ENCODE results near the gene CEL. TPM values are rescaled to one million over a fixed set of nuclear protein-coding genes. Genes with fewer than 3 reads are reported as not detected.

Gene CEL
- total RNA-seq, 2 experiments from 2014 or later = 2.9 to 3.0 TPM

GRCh38 chr9:133041958-133042357 lies 19.8 kb upstream of the CEL start:
- Mint-ChIP-seq H3K4me1 (ENCODE audit: low read depth) (peaks cover 11% of the 10 kb centered on the region), H3K36me3 (ENCODE audit: low read depth) (peaks cover 31% of the 10 kb centered on the region), H3K4me3 (no peak overlapping the region), H3K27me3 (no peaks in the 10 kb centered on the region), H3K9me3 (no peaks in the 10 kb centered on the region), H3K27ac (no peak overlapping the region)
- POLR2A ChIA-PET = no interaction called here
- intact Hi-C loops (cut with micrococcal nuclease) = loop anchor here (2.0 kb wide), 1 partner anchor 103 kb away; no protein-coding TSS in a partner anchor
- DNase-seq (no peak), ATAC-seq (no peak)
- CTCF ChIA-PET = interaction anchor here (0.8 to 2.8 kb wide), 5 partner anchors 9 to 139 kb away, joined by 3 to 14 read pairs (median 8); no protein-coding TSS in a partner anchor
- TF ChIP-seq CTCF (IDR thresholded peaks at IDR 0.05) = no peak

GRCh38 chr9:133042676-133043075 lies 19.1 kb upstream of the CEL start:
- Mint-ChIP-seq H3K27me3 (no peaks in the 10 kb centered on the region), H3K4me3 (no peak overlapping the region), H3K27ac (no peak overlapping the region), H3K9me3 (no peaks in the 10 kb centered on the region), H3K4me1 (ENCODE audit: low read depth) (peaks cover 11% of the 10 kb centered on the region), H3K36me3 (ENCODE audit: low read depth) (peaks cover 33% of the 10 kb centered on the region)
- CTCF ChIA-PET = interaction anchor here (0.8 to 2.8 kb wide), 6 partner anchors 10 to 138 kb away, joined by 3 to 8 read pairs (median 6); no protein-coding TSS in a partner anchor
- DNase-seq (no peak), ATAC-seq (no peak)
- no peak for TF ChIP-seq CTCF (IDR thresholded peaks at IDR 0.05)
- POLR2A ChIA-PET = no interaction called here
- intact Hi-C loops (cut with micrococcal nuclease) = no loop called here

DNA sequence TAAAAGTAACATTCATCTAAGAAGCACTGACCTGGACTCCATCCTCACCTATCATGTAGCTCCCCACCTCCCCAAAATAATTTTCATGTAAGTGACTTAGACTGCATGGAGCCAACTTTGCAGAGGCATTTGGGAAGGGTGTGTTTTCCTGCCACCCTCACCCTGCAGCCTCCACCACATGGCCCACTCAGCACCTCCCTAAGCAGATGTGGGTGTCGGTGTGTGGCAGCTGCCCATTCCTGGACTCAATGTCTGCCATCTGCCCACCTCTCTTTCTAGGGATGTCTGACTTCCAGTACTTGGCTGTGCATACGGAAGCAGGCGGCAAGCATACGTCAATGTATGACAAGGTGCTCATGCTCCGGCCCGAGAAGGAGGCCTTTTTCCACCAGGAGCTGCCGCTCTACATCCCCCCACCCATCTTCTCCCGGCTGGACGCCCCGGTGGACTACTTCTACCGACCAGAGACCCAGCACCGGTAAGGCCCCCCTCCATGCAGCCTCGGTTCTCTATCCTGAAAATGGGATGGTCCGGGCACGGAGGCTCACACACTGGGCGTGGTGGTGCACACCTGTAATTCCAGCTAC lies 18.2 kb upstream of the CEL start:
- peaks cover 32% of the 10 kb centered on the region for H3K36me3 Mint-ChIP-seq (ENCODE audit: low read depth)
- H3K27ac Mint-ChIP-seq = no peak overlapping the region
- ATAC-seq = no peak

DNA sequence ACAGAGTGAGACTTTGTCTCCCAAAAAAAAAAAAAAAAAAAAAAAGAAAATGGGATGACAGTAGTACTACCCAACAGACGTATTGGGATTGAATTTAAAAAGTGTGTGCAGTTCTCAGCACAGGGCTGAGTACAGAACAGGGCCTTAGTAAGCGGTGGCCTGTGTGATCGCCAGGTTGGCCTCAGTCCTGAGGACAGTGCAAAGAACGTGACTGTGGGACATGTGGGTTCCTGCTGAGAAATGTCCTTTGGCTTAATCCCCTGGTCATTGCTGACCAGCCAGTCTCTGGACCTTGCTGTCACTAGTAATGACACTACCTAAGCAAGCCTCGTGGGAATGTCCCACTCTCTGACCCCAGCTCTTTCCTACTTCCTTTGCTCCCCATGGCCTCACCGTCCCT lies 17.7 kb upstream of the CEL start:
- Mint-ChIP-seq H3K36me3 (ENCODE audit: low read depth) (peaks cover 30% of the 10 kb centered on the region), H3K27ac (peak overlapping the region; percentile 23), H3K4me3 (no peak overlapping the region), H3K9me3 (no peaks in the 10 kb centered on the region), H3K4me1 (ENCODE audit: low read depth) (peaks cover 7% of the 10 kb centered on the region), H3K27me3 (no peaks in the 10 kb centered on the region)
- CTCF ChIA-PET = interaction anchor here (0.8 to 1.9 kb wide), 2 partner anchors 100 kb away, joined by 3 to 6 read pairs; no protein-coding TSS in a partner anchor
- TF ChIP-seq CTCF (IDR thresholded peaks at IDR 0.05) = no peak
- intact Hi-C loops (cut with micrococcal nuclease) = no loop called here
- POLR2A ChIA-PET = no interaction called here
- no peak for DNase-seq
- ATAC-seq = no peak

More for the DNA sequence above, 18.2 kb upstream of the CEL start:
- Mint-ChIP-seq H3K4me3 (no peak overlapping the region), H3K4me1 (ENCODE audit: low read depth) (peaks cover 7% of the 10 kb centered on the region), H3K9me3 (no peaks in the 10 kb centered on the region), H3K27me3 (no peaks in the 10 kb centered on the region)
- TF ChIP-seq CTCF (IDR thresholded peaks at IDR 0.05) = no peak
- no peak for DNase-seq
- intact Hi-C loops (cut with micrococcal nuclease) = no loop called here
- ChIA-PET POLR2A (interaction anchor here (0.6 kb wide), 1 partner anchor 121 kb away, joined by 3 read pairs; no protein-coding TSS in a partner anchor), CTCF (interaction anchor here (1.6 to 2.8 kb wide), 3 partner anchors 11 to 101 kb away, joined by 6 to 8 read pairs (median 8); no protein-coding TSS in a partner anchor)

DNA sequence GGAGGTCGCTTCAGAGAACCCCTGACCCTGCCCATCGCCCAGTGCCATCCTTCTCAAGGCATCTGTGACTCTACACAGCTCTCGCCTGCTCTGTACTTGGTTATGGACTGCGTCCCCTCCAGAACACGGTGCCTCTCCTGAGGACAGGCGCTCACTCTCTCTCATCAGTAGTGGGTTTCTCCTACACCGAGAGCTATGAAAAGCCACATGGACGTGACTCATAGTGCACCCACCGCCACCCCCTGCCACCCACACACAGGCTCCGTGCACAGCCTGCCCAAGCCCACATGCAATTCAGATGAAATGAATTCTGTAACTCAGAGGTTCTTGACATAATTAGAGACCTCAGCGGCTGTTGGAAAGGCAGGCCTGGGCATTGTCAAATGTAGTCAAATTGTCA lies 17.1 kb upstream of the CEL start:
- no peaks in the 10 kb centered on the region for H3K9me3 Mint-ChIP-seq
- H3K36me3 Mint-ChIP-seq (ENCODE audit: low read depth) = peaks cover 31% of the 10 kb centered on the region
- ATAC-seq (no peak), DNase-seq (no peak)
- no peak for TF ChIP-seq CTCF (IDR thresholded peaks at IDR 0.05)
- H3K4me3 Mint-ChIP-seq = no peak overlapping the region
- CTCF ChIA-PET = interaction anchor here (0.8 kb wide), 1 partner anchor 100 kb away, joined by 3 read pairs; no protein-coding TSS in a partner anchor
- peaks cover 7% of the 10 kb centered on the region for H3K4me1 Mint-ChIP-seq (ENCODE audit: low read depth)
- peak overlapping the region; percentile 23 for H3K27ac Mint-ChIP-seq
- H3K27me3 Mint-ChIP-seq = no peaks in the 10 kb centered on the region
- intact Hi-C loops (cut with micrococcal nuclease) = no loop called here
- POLR2A ChIA-PET = no interaction called here

Data from activated CD8-positive, alpha-beta T cell treated with anti-CD3 and anti-CD28 coated beads for 36 hours (primary cell).